Stimulated activated naive CD8-positive, alpha-beta T cell treated with anti-CD3 and anti-CD28 coated beads, Interleukin-15, Interleukin-2, amounts not matched to agents 100 U/mL and 50 U/mL, for 24 hours (primary cell): ENCODE measurements around the gene EIF5.

Experiments used
- ATAC-seq: fragments of 150-1000 bp; cut with Tn5 transposase; one replicate; pipeline ENCODE4 v1.10.0; 2021
- DNase-seq: peaks from one replicate; pipeline ENCODE4 v3.0.0; 2021

EIF5 gene

DNA sequence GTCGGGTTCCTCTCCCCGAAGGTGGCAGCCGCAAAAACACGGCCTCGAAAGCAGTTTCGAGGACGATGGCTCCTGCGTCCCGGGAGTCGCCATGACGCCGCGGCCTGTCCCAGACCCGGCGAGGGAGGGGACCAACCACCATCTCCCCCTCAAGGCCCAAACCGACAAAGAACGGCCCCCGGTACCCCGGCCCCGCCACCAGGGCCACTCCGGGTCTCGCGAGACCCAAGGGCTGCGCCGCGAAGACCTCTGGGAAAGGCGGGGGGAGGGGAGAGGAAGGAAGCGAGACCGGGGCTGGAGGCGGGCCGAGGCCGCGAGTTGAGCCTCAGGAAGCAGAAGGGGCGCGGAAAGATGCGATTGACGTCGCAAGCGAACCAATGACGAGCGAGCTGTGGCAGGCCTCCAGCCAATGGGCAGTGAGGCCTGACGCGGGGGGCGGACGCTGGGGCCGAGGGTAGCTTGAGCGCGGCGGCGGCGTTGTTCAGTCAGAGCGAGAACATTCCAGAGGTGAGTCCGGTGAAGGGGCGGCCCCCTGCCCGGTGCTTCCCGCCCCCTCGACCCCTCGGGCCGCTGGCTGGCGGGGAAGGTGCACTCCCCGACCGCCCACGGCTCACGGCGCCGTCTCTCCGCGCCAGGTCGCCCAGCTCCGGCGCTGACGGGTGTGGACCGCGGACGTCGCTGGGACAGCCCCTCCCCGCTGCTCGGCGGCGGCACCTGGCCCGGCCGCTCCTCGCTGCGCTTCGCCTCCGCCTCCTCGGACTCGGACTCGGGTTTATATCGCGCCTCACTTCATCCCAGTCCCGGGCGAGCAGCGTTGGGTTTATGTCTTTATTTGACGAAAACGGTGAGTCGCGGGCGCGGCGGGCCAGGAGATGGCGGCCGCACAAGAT is at the start of gene EIF5:
EIF5 (plus strand) TSS at position 484 of the 890 bp plus-strand sequence. CDS start 1,624 bp downstream, outside the sequence.
- ATAC-seq = peak; percentile 93
- DNase-seq = peak; percentile 99

DNA sequence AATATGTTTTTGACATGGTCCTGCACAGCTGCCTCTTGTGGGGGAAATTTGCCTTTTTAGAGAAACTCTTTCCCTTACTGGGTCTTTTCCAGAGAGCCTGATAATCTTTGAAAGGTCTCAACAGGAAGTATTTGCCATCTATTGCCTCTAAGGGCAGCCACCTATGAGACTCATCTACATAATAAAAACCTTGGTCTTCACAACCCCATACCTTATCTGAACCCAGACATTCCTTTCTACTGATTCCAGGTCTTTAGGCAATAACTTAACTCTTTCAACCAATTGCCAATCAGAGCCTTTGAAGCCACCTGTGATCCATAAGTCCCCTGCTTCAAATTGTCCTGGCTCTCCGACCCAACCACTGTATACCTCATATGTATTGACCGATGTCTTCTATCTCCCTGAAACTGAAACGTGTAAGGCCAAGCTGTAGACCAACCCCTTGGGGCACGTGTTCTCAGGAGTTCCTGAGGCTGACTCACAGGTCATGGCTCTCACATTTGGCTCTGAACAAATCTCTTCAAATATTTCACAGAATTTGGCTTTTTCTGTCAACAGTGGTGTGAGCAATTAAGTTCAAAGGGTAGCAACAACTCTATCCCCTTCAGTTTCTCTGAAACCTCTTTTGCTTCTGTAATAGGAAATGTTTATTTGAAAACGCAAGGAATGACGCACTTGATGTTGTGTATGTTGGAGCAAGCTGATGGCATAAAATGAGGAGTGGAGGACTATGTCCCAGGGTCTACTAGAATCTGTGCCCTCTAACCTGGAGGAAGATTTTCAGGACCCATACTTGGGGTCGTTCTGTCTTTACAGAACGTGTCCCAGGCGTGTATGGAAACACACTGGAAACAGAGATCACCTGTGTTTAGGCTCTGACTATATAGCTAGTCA is 49.2 kb upstream of the EIF5 start:
- no peak for ATAC-seq
- no peak for DNase-seq

DNA sequence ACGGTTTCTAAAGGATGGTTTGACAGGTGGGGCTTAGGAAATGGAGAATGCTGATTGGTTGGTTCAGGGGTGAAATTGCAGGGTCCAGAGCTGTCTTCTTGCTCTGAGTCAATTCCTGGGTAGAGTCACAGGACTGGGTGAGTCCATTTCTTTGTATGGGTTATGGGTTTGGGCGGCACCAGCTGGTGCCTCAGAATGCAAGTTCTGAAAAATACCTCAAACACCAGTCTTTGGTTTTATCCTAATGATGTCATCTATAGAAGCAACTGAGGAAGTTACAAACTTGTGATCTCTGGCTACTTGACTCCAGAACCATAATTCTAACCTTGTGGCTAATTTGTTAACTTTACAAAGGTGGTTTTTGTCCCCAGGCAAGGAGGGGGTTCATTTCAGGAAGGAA is 47.6 kb upstream of the EIF5 start:
- ATAC-seq = no peak
- no peak for DNase-seq

DNA sequence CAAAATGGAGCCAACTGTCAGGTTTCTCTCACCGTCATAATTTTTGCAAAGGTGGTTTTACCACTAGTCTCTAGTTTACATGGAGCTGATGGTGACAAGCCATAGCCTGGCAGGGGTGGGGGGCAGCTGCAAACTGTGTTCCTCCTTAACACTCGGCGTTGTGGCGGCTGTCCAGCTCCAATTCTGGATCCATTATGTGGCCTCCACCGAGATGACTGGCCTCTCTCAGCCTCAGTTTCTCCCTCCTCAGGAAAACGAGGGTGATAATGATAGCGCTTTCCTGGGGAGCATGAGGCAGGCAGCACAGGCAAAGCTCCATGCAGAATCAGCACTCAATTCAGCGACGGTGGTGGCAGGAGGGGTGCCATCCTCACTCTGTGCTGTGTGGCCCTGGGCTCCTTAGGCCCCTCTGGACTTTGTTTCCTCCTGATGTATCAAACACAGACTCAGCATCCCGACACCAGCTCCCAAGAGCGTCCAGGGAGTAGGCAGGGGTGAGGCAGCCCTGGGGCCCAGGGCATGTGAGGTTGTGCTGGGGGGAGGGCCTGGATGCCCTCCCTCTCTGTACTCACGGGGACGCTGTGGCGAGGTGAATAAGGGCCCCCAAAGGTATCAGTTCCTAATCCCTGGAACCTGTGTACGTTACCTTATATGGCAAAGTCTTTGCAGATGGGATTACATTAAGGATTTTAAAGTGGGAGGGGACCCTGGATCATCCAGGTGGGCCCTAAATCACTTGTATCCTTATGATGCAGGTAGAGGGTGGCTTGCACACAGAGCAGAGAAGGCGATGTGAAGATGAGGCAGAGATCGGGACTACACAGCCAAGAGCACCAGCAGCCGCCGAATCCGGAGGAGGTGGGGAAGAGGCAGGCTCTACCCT is 46.8 kb upstream of the EIF5 start:
- no peak for DNase-seq
- peak; percentile 29 for ATAC-seq

DNA sequence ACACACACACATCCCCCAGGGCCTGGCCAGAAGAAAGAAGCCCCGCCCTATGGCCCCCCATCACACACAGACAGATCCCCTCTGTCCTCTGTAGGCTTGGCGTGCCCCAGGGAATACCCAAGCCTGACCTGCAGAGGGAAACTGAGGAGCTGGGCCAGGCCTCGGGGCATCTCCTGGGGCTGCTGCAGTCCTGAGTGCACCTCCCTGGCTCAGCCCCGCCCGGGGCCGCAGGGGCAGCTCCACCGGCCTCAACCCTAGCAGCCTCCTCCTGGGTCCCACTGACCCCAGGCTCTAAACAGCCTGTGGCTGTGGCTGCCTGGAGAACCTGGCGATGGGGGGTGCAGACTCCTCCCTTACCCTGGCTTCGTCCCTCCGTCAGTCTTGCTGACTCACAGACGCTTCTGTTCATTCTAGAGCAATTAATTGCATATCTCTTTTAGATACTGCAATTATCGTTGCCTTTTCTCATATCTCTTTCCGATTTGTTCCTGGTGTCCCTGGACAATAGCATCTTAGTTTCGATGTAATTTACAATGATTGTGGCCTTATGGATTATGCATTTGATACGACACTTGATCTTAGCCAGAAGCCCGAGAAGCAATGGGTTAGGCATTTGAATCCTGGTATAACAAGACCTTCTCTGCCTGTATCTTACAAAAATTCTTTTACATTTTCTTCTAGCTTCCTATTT is 45.8 kb upstream of the EIF5 start:
- ATAC-seq = no peak
- no peak for DNase-seq

DNA sequence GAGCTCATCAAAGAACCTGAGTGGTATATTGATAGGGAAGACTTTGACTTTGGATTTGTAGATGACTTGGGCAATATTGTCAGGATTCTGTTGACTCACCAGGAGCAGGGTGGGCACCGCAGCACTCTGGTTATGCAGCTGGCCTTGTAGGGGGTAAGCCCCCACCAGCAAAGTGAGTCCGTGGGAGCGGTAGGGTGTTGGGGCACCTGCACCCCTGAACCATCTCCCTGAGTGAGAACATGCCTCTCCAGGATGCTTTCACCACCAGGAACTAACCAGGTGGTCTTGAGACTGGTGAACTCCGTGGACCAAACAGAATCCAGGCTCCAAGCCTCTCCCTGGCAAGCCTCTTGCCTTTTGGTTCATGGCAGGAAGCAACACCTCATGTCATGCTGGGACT is 44.0 kb upstream of the EIF5 start:
- DNase-seq (no peak), ATAC-seq (no peak)

DNA sequence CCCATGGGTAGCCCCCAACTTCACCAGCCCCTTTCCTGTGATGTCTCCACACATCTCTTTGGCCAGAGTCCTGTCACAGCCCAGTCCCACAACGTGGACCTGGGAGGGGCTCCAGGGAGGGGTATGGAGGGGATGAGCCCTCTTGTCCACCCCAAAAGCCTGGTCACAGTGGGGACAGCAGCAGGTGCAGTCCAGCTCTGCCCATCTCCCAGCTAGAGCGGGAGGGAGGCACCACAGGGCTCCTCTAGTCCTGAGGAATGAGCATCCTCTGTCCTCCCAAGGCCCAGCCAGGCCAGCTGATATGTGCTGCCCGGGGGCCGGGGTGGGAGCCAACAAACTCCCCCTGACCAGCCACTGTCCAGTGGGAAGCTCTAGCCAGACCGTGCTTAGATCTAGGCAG is 43.5 kb upstream of the EIF5 start:
- no peak for ATAC-seq
- DNase-seq = no peak

DNA sequence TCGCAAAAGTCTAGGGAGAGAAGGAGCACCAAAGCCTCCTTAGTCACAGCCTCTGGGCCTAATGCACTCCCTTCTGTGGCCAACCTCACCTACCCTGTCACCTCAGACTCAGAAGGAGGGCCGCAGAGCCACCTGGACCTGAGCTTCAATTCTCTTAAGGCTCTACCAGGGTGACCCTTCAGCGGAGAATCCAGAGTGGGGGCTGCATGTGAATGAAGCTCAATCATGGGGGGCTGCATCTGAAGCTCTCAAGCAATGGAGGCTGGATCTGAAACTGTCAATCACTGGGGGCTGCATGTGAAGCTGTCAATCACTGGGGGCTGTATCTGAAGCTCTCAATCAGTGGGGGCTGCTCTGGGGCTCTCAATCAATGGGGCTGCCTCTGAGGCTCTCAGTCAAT is 43.1 kb upstream of the EIF5 start:
- ATAC-seq = no peak
- DNase-seq = no peak

DNA sequence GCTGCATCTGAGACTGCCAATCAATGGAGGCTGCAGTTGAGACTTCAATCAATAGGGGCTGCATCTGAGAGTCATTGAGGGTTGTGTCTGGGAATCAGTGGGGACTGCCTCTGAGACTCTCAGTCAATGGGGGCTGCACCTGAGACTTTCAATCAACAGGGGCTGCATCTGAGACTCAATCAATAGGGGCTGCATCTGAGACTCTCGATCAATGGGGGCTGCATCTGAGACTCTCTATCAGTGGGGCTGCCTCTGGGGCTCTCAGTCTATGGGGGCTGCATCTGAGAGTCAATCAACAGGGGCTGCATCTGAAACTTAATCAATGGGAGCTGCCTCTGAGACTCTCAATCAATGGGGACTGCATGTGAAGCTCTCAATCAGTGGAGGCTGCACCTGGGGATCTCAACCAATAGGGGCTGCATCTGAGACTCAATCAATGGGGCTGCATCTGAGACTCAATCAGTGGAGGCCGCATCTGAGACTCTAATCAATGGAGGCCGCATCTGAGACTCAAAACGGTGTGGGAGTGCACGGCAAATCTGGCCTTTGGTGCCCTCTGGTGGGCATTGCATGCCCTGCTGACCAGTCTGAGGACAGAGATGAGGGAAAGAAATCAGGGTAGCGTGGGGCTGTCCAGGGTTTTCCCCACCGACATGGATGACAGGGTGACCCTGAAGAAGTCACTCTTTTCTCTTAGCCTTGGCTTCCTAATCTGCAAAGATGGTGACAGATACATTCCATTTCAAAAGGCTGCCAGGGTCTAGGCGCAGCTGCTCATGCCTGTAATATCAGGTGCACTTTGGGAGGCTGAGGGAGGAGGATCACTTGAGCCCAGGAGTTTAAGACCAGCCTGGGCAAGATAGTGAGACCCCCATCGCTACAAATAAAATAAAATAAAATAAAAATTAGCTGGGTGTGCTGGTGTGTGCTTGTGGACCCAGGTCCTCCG is 41.3 kb upstream of the EIF5 start:
- DNase-seq = peak; percentile 83
- peak; percentile 85 for ATAC-seq

DNA sequence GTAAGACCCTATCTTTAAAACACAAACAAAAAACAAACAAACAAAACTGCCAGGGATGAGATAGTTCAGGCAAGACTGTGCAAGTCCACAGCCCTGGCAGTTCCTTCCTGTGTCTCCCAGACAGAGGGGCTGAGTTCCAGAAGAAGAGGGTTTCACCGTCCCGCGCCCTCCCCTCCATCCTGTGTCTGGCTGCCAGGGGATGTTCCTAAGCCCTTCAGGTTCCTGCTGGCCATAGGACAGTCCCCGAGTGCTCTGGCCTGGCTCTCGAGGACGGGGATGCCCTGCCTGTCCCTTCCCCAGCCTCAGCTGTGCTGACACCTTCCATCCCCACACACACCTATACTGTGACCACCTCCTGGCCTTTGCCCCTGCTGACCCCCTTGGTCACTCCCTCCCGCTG is 40.6 kb upstream of the EIF5 start:
- ATAC-seq = no peak
- no peak for DNase-seq

DNA sequence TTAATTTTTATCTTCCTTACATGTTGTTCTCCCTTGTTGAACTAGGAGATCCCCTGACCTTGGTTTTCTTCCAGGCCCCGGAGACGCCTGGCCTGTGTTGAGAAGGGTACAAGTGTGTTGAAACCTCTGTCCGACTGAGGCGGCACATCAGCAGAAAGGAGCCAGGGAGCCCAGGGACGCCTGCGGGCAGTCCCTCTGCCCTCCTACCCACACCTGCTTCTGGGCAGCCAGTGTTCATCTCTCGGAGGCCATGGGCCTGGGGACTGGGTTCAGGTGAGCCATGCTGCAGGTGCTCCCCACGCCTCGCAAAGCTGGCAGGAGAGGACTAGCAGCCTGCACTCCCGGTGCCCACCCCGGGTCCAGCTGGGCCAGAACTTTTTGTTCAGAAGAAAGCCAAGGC is 39.9 kb upstream of the EIF5 start:
- DNase-seq = no peak
- no peak for ATAC-seq

DNA sequence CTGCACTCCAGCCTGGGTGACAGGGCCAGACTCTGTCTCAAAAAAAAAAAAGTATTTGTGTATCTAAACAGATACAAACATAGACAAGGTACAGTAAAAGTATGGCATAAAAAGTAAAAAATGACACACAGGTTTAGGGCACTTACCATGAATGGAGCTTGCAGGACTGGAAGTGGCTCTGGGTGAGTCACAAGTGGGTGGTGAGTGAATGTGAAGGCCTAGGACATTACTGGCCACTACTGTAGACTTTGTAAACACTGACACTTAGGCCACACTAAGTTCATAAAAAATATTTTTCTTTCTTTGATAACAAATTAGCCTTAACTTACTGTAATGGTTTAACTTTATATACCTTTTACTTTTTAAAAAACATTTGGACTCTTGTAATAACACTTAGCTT is 38.0 kb upstream of the EIF5 start:
- ATAC-seq = no peak
- DNase-seq = no peak

DNA sequence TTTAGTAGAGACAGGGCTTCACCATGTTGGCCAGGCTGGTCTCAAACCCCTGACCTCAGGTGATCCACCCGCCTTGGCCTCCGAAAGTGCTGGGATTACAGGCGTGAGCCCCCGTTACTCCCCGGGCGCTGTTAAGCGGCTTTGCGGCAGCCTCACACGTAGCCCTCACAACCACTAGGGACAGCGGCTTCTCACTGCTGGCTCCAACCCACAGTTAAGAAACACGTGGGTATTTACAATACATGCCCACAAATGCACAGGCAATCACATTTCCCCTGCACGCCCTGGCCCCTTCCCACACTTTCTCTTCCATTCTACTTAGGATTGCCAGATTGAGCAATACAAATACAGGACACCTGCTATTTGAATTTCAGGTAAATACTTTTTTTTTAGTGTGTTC is 37.0 kb upstream of the EIF5 start:
- ATAC-seq (no peak), DNase-seq (no peak)

DNA sequence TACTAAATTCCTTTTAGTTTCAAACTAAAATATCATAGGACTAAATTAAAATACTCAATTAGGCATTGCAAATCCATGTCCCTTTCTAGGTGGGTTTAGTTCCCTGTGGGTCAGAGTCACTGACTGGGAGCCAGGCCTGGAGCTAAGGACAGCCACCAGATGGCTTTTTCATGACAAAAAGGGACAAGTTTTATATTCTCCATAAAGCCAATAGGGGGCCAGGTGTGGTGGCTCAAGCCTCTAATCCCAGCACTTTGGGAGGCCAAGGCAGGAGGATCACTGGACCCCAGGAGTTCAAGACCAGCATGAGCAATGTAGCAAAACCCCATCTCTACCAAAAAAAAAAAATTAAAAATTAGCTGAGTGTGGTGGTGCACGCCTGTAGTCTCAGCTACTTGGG is 35.4 kb upstream of the EIF5 start:
- no peak for ATAC-seq
- DNase-seq = no peak

DNA sequence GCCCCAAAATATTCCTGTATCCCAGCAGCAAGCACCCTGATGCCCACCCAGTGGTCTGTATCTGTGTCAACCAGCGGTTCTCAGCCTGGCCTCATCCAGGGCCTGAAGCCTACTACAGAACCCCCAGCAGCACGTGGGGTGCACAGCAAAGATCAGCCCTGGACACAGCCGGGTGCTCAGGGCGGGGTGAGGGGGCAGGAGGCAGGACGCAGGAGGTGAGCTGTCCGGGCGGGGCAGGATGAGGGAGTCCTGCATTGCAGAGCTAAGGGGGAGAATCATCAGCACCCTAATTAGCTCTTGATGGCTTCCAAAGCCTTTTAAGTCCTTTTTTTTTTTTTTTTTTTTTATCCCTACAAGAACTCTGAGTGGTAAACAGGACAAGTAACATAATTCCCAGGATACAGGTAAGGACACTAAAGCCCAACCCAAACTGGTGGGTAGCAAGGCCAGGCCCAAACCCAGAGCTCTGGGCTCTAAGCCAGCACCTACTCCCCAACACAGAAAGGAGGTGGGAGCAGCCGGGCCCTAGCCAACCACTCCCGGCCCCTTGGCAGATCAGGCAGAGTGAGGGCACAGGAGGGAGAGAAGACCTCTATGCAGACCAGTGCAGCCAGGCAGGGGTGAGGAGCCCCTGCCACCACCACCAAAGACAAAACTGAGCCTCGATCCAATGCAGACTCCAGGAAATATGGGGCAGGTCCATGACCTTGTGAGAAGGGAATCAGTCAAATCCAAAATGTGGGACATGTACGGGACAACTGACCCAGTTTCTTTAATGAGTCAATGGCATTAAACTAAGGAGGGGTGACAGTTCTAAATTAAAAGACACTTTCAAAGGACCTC is 32.3 kb upstream of the EIF5 start:
- no peak for ATAC-seq
- no peak for DNase-seq

DNA sequence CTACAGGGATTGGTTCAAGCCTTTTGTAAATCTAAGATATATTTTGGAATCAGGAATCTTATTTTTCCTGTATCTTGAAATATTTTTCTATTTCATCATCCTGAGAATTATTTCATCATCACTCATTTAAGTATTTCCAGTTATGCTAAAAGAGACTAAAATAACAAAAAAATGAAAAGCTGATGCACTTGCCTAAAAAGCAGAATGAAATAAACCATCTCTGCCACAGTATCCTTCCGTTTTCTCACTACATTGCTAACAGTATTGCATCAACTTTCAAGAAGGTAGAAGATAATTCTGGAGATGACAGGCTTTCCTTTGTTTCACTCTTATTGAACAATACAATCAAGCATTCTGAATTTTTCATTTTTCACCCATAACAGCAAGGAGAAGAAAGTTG is 31.1 kb upstream of the EIF5 start:
- ATAC-seq (no peak), DNase-seq (no peak)

DNA sequence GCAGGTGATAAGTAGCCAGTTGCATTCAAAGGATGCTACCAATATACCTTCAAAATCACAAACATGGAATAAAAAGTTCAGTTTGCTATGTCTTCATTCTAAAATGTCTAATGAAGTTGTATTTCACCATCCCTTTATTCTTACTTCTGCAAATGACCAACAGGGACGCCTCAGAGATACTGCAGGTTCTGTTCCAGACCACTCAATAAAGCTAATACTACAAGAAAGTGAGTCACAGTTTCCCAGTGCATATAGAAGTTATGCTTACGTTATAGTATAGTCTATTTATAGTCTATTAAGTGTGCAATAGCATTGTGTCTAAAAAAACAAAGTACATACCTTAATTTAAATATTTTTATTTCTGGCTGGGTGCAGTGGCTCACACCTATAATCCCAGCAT is 29.3 kb upstream of the EIF5 start:
- no peak for DNase-seq
- no peak for ATAC-seq

DNA sequence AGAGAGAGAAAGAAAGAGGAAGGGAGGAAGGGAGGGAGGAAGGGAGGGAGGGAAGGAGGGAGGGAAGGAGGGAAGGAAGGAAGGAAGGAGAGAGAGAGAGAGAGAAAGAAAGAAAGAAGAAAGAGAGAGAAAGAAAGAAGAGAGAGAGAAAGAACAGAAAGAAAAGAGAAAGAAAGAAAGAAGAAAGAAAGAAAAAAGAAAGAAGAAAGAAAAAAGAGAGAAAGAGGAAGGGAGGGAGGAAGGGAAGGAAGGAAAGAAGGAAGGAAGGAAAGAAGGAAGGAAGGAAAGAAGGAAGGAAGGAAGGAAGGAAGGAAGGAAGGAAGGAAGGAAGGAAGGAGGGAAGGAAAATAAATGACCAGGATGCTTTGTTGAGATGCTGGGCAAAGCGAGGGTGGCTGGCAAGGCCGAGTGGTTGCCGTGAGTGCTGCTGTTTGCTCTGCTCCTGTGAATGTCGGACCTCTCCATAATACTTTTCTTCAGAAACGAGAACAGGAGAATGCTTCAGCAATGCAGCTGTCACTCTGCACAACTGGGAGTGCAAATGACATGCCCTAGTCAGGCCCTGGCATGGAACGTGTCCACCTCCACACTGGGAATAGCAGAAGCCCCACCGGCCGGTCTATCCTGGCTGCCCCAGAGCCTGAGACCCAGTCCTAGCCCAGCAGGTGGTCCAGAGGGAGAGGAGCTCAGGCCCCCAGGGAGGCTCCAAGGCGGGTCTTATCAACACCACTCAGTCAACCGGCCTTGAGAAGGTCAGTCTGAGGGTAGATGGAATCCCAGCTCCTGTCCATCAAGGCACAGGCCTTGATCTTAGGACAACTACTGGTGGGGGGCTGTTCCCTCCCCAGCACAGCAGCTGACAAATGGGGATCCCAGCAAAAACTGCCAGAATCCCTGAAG is 25.1 kb upstream of the EIF5 start:
- DNase-seq = no peak
- ATAC-seq = no peak
